ENCODE data around the gene ALKBH1. TPM values are rescaled to one million over a fixed set of nuclear protein-coding genes. Genes with fewer than 3 reads are reported as not detected.
"Not testable (repeated sequence)": the region's sequence is repeated elsewhere in the genome, so short reads cannot be mapped to it uniquely, and the experiment has no call there.

The ALKBH1 gene
- polyA plus RNA-seq, 2 donors: 3.2 to 5.8 TPM

DNA sequence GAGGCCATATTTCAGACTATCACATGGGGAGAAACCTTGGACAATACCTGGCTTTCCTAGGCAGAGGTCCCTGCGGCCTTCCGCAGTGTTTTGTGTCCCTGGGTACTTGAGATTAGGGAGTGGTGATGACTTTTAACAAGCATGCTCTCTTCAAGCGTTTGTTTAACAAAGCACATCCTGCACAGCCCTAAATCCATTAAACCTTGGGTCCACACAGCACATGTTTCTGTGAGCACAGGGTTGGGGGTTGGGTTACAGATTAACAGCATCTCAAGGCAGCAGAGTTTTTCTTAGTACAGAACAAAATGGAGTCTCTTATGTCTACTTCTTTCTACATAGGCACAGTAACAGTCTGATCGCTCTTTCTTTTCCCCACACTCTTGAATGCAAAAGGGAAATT, 72.0 kb downstream of the ALKBH1 start:
- not testable (repeated sequence) for H3K36me3 ChIP-seq (ENCODE audit: control insufficient read depth in 2 of 2, insufficient read depth in 2 of 2, low read length in 1 of 2); H3K27me3 ChIP-seq (ENCODE audit: control insufficient read depth in 1 of 2, insufficient read depth in 2 of 2, low read length in 2 of 2); H3K4me3 ChIP-seq (ENCODE audit: low read depth in 1 of 2, low read length in 2 of 2); H3K4me1 ChIP-seq (ENCODE audit: control insufficient read depth in 2 of 2, insufficient read depth in 2 of 2, low read length in 1 of 2); H3K9me3 ChIP-seq (ENCODE audit: control insufficient read depth in 2 of 2, insufficient read depth in 1 of 2, low read depth in 1 of 2, low read length in 1 of 2); H3K27ac ChIP-seq (ENCODE audit: low read depth in 2 of 2, low read length in 1 of 2)
- whole genome bisulfite sequencing, 2 donors: 74 to 82% methylated on average over 4 of the region's 4 CpGs

DNA sequence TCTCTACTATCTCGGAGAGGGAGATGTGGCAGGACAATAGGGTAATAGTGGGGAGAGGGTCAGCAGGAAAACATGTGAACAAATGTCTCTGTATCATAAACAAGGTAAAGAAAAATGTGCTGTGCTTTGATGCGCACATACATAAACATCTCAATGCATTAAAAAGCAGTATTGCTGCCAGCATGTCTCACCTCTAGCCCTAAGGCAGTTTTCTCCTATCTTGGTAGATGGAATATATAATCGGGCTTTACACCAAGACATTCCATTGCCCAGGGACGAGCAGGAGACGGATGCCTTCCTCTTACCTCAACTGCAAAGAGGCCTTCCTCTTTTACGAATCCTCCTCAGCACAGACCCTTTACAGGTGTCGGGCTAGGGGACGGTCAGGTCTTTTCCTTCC, 72.4 kb downstream of the ALKBH1 start:
- WGBS, 2 donors: 83 to 86% methylated on average over 8 of the region's 8 CpGs
- not testable (repeated sequence) for H3K27ac ChIP-seq (ENCODE audit: low read depth in 2 of 2, low read length in 1 of 2); H3K36me3 ChIP-seq (ENCODE audit: control insufficient read depth in 2 of 2, insufficient read depth in 2 of 2, low read length in 1 of 2); H3K4me1 ChIP-seq (ENCODE audit: control insufficient read depth in 2 of 2, insufficient read depth in 2 of 2, low read length in 1 of 2); H3K4me3 ChIP-seq (ENCODE audit: low read depth in 1 of 2, low read length in 2 of 2); H3K9me3 ChIP-seq (ENCODE audit: control insufficient read depth in 2 of 2, insufficient read depth in 1 of 2, low read depth in 1 of 2, low read length in 1 of 2); H3K27me3 ChIP-seq (ENCODE audit: control insufficient read depth in 1 of 2, insufficient read depth in 2 of 2, low read length in 2 of 2)

GRCh38 chr14:77630111-77630510, 77.7 kb downstream of the ALKBH1 start:
- Histone ChIP-seq H3K27me3 (ENCODE audit: control insufficient read depth in 1 of 2, insufficient read depth in 2 of 2, low read length in 2 of 2) (no peaks in the 10 kb centered on the region), H3K9me3 (ENCODE audit: control insufficient read depth in 2 of 2, insufficient read depth in 1 of 2, low read depth in 1 of 2, low read length in 1 of 2) (no peaks in the 10 kb centered on the region), H3K27ac (ENCODE audit: low read depth in 2 of 2, low read length in 1 of 2) (no peak overlapping the region), H3K4me3 (ENCODE audit: low read depth in 1 of 2, low read length in 2 of 2) (no peak overlapping the region), H3K36me3 (ENCODE audit: control insufficient read depth in 2 of 2, insufficient read depth in 2 of 2, low read length in 1 of 2) (no peaks in the 10 kb centered on the region), H3K4me1 (ENCODE audit: control insufficient read depth in 2 of 2, insufficient read depth in 2 of 2, low read length in 1 of 2) (no peaks in the 10 kb centered on the region)
- WGBS, 2 donors: 79 to 90% methylated on average over 2 of the region's 2 CpGs

DNA sequence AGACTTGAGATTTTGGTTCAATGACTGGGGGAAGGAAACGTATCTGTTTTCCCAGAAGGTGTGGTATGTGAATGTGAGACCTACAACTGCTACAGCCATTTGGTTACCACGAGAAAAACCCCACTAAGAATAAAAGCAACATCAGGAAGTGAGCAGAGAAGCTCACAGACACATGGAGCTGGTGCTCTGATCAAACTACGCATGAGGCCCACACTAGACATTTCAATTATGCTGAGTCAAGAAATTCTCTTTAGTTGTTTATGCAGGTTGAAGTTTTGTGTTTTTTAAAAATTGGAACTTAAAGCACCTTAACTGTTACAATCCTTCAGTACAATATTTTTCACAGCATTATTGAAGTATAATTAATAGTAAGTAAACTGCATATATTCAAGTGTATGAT, 82.5 kb downstream of the ALKBH1 start:
- Histone ChIP-seq H3K9me3 (ENCODE audit: control insufficient read depth in 2 of 2, insufficient read depth in 1 of 2, low read depth in 1 of 2, low read length in 1 of 2) (no peaks in the 10 kb centered on the region), H3K36me3 (ENCODE audit: control insufficient read depth in 2 of 2, insufficient read depth in 2 of 2, low read length in 1 of 2) (no peaks in the 10 kb centered on the region), H3K4me1 (ENCODE audit: control insufficient read depth in 2 of 2, insufficient read depth in 2 of 2, low read length in 1 of 2) (no peaks in the 10 kb centered on the region), H3K27ac (ENCODE audit: low read depth in 2 of 2, low read length in 1 of 2) (no peak overlapping the region), H3K27me3 (ENCODE audit: control insufficient read depth in 1 of 2, insufficient read depth in 2 of 2, low read length in 2 of 2) (no peaks in the 10 kb centered on the region), H3K4me3 (ENCODE audit: low read depth in 1 of 2, low read length in 2 of 2) (no peak overlapping the region)
- WGBS, 2 donors: 65 to 71% methylated on average over 3 of the region's 3 CpGs

- Histone ChIP-seq H3K9me3 (ENCODE audit: control insufficient read depth in 2 of 2, insufficient read depth in 1 of 2, low read depth in 1 of 2, low read length in 1 of 2) (no peaks in the 10 kb centered on the region), H3K27ac (ENCODE audit: low read depth in 2 of 2, low read length in 1 of 2) (no peak overlapping the region), H3K4me1 (ENCODE audit: control insufficient read depth in 2 of 2, insufficient read depth in 2 of 2, low read length in 1 of 2) (no peaks in the 10 kb centered on the region), H3K36me3 (ENCODE audit: control insufficient read depth in 2 of 2, insufficient read depth in 2 of 2, low read length in 1 of 2) (no peaks in the 10 kb centered on the region), H3K27me3 (ENCODE audit: control insufficient read depth in 1 of 2, insufficient read depth in 2 of 2, low read length in 2 of 2) (no peaks in the 10 kb centered on the region), H3K4me3 (ENCODE audit: low read depth in 1 of 2, low read length in 2 of 2) (no peak overlapping the region)
- WGBS, 2 donors: 80 to 87% methylated on average over 1 of the region's 1 CpG
Observed at GRCh38 chr14:77623201-77623600, 84.6 kb downstream of the ALKBH1 start.

Other genes with a start within 250 kb of the ALKBH1 start
- gene AHSA1, start 249.9 kb downstream of the ALKBH1 start, polyA plus RNA-seq: 10 to 100 TPM; 75.4 to 97.4 TPM
- gene ISM2, start 209.2 kb downstream of the ALKBH1 start, polyA plus RNA-seq: under 1 TPM; 0.12 to 0.16 TPM
- gene SPTLC2, start 91.4 kb downstream of the ALKBH1 start, polyA plus RNA-seq: 10 to 100 TPM; 14.1 to 16.3 TPM
- 100 to 1,000 TPM; 310 to 442 TPM for gene SLIRP, start 80 bp upstream of the ALKBH1 start, polyA plus RNA-seq
- gene SNW1, start 53.1 kb upstream of the ALKBH1 start, polyA plus RNA-seq: 10 to 100 TPM; 20.0 to 32.7 TPM
- gene ADCK1, start 92.1 kb upstream of the ALKBH1 start, polyA plus RNA-seq: 1 to 10 TPM; 4.4 to 5.2 TPM

Measured in esophagus (tissue), 2 donors.